HG02938 (cell line): ENCODE measurements around the gene TST.
"Not testable (repeated sequence)": the region's sequence is repeated elsewhere in the genome, so short reads cannot be mapped to it uniquely, and the experiment has no call there.

Experiments used
- ATAC-seq: cut with Tn5 transposase; IDR thresholded peaks from one replicate; pipeline ENCODE4 v1.9.1; 2021; ENCODE audit warnings: mild to moderate bottlenecking, moderate library complexity; ENCODE audit not compliant: unreplicated experiment

Gene TST

GRCh38 chr22:37016134-37016910 is 2.9 kb downstream of the TST start:
- ATAC-seq, result no peak

GRCh38 chr22:37015587-37015878 is 3.7 kb downstream of the TST start:
- ATAC-seq, result no peak

DNA sequence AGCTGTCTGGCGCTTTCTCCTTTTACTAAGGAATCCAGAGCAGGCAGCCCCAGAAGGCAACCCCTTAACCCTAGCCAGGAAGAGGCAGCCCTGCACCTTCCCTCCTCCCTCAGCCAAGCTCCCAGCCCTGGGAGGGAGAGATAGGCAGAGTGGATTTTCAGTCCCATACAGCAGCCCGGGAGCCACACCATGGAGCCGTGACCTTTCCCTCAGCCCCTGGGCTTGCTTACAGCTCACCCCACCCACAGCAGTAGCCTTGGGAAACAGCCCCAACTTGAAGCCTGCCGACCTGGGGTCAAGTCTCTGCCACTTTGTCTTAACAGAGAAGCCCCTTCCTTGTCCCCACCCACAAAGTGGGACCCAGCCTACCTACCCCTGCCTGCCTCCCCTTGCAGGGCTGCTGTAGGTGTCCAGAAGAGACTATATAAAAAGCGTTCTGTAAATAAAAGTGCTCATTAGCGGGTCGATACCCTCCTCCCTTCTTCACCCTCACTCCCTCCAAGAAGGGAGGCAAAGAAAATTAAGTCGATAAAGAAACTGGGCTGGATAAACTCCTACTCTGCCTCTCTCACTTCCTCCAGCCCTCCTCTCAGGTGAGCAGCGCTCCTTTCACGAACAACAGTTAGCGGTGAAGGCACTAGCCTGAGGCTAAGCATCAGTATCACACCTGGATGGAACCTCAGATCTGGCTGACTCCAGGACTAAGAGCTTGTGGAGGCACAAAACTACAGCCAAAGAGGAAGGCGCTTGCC is 4.2 kb downstream of the TST start:
- ATAC-seq, result no peak

DNA sequence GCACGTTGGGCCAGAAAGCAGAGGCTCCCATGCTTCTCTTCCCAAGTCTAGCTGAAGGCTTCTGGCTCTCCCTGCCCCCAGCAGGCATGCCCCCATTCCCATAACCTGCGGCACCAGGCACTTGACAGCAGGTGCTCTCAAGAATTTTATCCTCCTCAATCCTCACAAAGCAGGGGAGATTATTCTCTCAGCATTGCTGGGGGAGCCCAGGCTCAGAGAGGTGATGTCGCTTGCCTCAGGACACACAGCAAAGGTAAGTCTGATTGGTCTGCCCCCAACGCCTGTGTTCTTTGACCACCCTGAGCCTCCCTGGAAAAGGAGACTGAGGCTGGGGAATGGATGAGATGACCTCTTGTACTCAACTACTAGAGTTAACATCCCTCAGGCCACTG is 4.8 kb downstream of the TST start:
- ATAC-seq, result no peak

GRCh38 chr22:37012956-37013355 is 6.3 kb downstream of the TST start:
- no peak for ATAC-seq

DNA sequence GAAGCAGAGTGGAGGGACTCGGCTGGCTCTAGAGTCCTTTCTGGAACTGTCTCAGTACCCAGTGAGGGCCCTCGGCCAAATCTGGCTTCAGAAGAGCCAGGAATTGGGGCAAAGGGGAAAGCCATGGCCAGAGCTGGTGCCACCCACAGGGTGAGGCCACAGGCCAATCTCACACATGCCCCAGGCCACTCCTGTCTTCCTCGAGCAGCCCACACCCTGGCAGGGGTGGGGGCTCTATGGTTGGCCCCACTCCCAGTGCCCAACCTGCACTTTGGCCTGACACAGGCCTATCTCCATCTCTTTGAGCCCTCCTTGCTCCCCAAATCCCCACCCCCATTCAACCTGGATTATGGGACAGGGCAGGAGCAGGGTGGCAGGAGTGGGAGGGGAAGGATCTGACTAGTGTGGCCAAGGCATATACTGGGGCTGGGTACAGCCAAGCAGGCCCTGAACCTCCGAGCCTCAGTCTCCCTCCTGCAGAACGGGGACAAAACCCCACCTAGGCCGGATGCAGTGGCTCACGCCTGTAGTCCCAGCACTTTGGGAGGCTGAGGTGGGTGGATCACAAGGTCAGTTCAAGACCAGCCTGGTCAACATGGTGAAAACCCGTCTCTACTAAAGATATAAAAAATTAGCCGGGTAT is 6.9 kb downstream of the TST start:
- no peak for ATAC-seq

DNA sequence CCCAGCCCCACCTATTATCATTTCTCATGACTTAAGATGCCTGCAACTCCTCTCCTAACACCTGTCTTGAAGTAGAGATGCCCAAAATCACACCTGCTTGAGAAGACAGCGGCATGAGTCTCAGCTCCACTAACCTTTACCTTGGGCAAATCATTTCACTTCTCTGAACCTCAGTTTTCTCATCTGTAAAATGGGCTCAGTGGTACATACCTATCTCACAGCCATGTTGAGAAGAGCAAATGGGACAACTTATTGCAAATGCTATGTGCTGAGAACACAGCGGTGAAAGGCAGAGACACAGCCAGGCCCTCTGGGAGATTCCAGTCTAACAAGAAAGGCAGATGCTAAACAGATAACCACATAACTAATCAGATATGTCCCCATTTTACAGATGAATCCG is 7.8 kb downstream of the TST start:
- no peak for ATAC-seq

DNA sequence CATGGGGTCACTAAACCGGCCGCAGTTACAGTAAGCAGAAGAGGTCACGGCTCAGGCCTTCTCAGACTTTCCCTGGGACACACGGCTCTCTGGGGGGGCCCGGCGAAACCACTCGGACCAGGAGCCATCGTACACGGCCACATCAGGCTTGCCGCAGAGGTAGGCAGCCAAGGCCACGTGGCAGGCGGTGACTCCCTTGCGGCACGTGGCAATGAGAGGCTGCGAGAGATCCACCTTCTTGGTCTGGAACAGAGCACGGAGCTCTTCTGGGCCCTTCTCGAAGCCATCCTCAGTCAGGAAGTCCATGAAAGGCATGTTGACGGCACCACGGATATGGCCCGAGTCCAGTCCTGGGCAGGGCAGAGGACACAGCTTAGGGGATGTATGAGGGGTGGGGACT is 8.3 kb downstream of the TST start:
- no peak for ATAC-seq

DNA sequence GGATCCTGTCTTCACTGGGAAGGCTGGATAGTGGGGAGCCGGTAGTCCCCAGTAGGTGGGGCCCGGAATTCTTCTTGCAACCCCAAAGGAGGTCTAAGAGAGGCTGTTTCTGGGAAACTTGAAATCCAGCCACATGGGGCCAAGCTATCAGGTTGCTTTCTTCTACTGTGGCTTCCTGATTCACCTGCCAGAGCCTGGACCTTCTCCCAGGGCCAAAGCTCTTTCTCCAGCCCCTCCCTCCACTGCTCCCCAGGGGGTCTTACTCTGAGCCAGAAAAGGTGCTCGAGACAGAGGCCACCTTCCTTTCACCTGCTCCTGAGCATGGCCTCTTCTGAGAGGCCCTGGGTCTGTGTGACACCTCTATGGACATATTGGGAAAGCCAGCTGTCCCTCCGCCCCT is 9.1 kb downstream of the TST start:
- ATAC-seq, result no peak

- no peak for ATAC-seq
Observed at GRCh38 chr22:37009490-37009889, 9.8 kb downstream of the TST start.

- ATAC-seq, result no peak
Observed at GRCh38 chr22:37008365-37008764, 10.9 kb downstream of the TST start.

DNA sequence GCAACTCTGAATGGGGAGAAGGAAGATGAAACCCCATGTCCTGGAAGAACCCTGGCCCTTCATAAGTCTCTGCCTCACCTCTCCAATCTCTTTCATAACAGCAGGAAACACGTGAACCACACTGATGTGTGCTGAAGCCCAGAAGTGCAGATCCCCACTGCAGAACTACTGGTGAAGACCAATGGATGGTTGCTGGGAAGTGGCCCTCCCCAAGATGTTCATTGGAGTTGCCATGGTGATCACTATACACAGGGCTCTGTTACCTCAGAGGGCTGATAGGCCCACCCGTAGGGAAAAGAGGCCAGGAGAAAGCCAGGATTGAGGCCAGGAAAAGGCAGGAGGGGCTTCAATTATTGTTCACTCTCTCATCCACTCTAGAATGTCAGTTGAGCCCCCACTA is 11.6 kb downstream of the TST start:
- ATAC-seq, result no peak

DNA sequence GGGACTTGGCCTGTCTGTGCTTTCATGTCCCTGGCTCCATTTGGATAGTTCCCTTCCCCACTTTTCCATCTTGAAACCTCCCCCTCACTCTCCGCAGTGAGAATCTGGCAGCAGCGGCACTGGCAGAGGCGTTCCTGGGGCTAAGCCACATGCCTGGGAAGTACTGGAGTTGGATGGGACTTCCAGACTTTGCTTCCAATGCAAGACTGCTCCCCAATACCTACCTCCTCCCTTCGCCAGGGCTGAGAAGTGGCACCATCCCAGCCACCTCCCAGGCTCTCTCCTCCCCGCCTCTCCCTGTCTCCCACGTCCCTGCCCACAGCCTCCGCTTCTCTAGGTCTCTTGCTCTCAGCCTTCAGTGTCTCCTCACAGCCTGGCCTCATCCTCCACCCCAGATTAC is 16.6 kb downstream of the TST start:
- no peak for ATAC-seq

DNA sequence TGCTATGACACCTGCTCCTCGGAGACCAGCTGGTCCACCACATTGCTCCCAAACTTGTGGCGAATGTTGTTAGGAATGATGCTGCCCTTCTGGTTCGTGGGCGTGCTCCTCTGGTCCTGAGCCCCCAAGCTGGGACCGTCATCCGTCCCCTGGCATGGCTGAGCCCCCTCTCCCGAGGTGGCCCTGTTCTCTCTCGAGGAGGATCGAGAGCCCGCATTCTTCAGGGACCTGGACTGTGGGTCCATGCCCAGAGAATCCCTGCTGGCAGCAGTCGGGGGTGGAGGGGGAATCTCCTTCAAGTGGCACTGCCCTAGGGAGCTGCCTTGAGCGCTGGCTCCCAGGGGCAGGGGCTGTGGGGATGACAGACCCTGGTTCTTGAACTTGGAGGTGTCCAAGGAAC is 17.4 kb downstream of the TST start:
- no peak for ATAC-seq

- no peak for ATAC-seq
Observed at GRCh38 chr22:37000676-37001534, 18.3 kb downstream of the TST start.

DNA sequence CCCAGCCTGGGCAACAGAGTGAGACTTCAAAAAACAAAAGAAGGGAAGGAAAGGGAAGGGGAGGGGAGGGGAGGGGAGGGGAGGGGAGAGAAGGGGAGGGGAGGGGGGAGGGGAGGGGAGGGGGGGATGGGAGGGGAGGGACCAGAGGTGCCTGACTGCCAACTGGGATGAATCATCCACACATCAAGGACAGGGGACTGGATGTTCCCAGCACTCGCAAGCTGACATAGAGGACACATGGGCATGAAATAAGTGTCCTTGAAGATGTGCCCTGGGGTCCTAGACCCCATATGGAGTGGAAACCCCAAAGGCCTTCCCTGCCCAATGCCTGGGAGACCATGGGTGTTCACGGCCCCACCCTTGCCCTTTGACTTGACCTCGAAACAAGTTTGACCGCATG is 19.8 kb downstream of the TST start:
- ATAC-seq, result no peak

- no peak for ATAC-seq
Observed at GRCh38 chr22:36998620-36999351, 20.5 kb downstream of the TST start.

DNA sequence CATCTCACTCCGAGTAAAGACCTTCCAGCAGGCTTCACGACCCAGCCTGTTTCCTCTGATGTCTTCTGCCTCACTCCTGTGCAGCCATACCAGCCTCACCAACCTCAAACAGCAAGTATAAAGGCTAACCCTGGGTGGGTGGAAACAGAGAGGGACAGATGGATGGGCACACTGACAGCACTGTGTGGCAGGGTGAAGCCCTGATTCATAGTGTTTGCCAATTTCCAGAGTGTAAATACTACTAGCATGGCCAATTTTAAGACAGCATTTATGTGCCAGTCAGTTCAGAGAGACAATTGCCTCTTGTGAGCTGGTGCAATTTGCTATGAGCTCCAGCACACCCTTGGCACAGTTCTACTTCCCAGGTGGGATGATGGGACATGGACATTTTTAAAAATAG is 21.5 kb downstream of the TST start:
- no peak for ATAC-seq

DNA sequence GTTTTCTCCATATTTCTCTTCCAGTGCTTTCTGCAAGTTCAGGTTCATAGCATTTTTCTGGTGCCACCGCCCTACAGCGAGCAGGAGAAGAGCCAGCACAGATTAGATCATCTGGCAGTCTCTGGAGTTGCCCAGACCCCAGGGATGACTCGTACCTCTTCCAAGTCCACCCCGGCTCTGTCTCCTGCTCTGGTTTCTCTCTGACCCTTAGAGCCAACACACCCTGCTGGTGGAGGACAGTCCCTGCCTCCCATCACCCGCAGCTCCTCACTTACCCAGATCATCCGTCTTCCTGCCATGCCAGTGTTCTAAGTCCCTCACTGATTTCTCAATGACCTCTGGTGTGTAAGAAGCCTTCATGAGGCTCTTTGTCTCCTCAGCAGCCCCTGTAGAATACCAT is 28.0 kb downstream of the TST start:
- ATAC-seq, result no peak

DNA sequence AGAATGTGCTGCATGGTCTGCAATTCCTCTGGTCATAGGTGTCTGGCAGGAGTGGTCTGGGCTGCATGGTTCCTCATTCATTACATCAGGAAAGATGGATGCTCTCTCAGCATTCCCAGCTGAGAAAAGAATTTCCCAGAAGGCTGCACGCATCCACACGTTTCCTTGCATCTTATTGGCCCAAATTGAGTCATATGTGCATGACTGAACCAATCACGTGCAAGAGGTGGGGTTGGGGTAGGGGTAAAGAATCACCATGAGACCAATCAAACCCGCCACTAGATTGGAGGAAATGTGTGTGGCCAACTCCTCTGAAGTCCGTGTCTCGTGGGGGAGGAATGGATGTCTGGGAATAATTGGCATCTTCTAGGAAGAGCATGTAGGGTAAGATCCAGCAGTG is 28.8 kb downstream of the TST start:
- ATAC-seq, result no peak

DNA sequence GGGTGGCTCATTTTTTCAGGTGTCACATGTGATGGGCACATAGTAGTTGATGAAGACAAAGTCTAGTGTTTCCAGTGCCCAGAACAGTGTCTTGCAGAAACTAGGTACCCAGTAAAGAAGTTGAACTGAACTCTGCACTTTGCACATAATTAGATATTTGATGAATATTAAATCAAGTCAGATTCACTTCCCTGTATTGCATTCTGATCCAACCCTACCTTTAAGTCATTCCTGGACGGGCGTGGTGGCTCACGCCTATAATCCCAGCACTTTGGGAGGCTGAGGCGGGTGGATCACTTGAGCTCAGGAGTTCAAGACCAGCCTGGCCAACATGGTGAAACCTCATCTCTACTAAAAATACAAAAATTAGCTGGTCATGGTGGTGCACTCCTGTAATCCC is 30.2 kb downstream of the TST start:
- ATAC-seq, result not testable (repeated sequence)
